Neural cell (in vitro differentiated cells): Measurements from ENCODE around the gene SMAP1. TPM values are rescaled to one million over a fixed set of nuclear protein-coding genes. Genes with fewer than 3 reads are reported as not detected.

ENCODE experiments used
- H2AFZ ChIP-seq: fragments of 200-600, 300-800 bp; sonication (generic), shearing (Covaris generic); 2 replicates; pipeline ENCODE4 v1.6.0; 2014; ENCODE audit warnings: low read depth, mild to moderate bottlenecking, antibody characterized with exemption, low read length, moderate library complexity
- H3F3A ChIP-seq: fragments of 200-600 bp; shearing (Covaris generic); 2 replicates; pipeline ENCODE4 v1.6.1; 2016; ENCODE audit warnings: mild to moderate bottlenecking, moderate library complexity, mixed read lengths, antibody characterized with exemption, low read length; ENCODE audit not compliant: insufficient read depth, poor library complexity, severe bottlenecking
- H3K27ac ChIP-seq: fragments of 200-600, 300-800 bp; sonication (generic), shearing (Covaris generic); 2 replicates; pipeline ENCODE4 v1.5.1; 2014; ENCODE audit warnings: mild to moderate bottlenecking, low read length, moderate library complexity
- H3K27me3 ChIP-seq: fragments of 300-800, 200-600 bp; sonication (generic), shearing (Covaris generic); 2 replicates; pipeline ENCODE4 v1.6.0; 2014; ENCODE audit warnings: mild to moderate bottlenecking, low read depth, low read length, moderate library complexity; ENCODE audit not compliant: insufficient read depth
- H3K36me3 ChIP-seq: fragments of 300-800, 200-600 bp; sonication (generic), shearing (Covaris generic); 2 replicates; pipeline ENCODE4 v1.5.1; 2014; ENCODE audit warnings: mild to moderate bottlenecking, antibody characterized with exemption, low read length, moderate library complexity; ENCODE audit not compliant: insufficient read depth
- H3K4me2 ChIP-seq: fragments of 300-800, 200-600 bp; sonication (generic), shearing (Covaris generic); 2 replicates; pipeline ENCODE4 v1.6.0; 2014; ENCODE audit warnings: mild to moderate bottlenecking, low read length
- H3K4me3 ChIP-seq: fragments of 300-800, 200-600 bp; sonication (generic), shearing (Covaris generic); 2 replicates; pipeline ENCODE4 v1.5.1; 2014; ENCODE audit warnings: mild to moderate bottlenecking, low read length, moderate library complexity
- H3K79me2 ChIP-seq: fragments of 200-600 bp; shearing (Covaris generic); replicated peaks from 2 replicates; pipeline ENCODE4 v1.6.0; 2014; ENCODE audit warnings: mild to moderate bottlenecking, low read length, moderate library complexity; ENCODE audit not compliant: insufficient read depth
- H3K9ac ChIP-seq: fragments of 300-800, 200-600 bp; sonication (generic), shearing (Covaris generic); 2 replicates; pipeline ENCODE4 v1.6.1; 2016; ENCODE audit warnings: mild to moderate bottlenecking, low read length, mixed read lengths
- H3K9me2 ChIP-seq: fragments of 200-600 bp; shearing (Covaris generic); 2 replicates; pipeline ENCODE4 v1.6.1; 2016; ENCODE audit warnings: mild to moderate bottlenecking, low read length, mixed read lengths; ENCODE audit not compliant: insufficient read depth
- H3K9me3 ChIP-seq: fragments of 200-600, 300-800 bp; sonication (generic), shearing (Covaris generic); 2 replicates; pipeline ENCODE4 v1.6.1; 2016; ENCODE audit warnings: mild to moderate bottlenecking, mixed run types, low read length, moderate library complexity, mixed read lengths
- H4K20me1 ChIP-seq: fragments of 200-600 bp; shearing (Covaris generic); 2 replicates; pipeline ENCODE4 v1.6.1; 2016; ENCODE audit warnings: mild to moderate bottlenecking, mixed run types; ENCODE audit not compliant: insufficient read depth
- EP300 ChIP-seq: fragments of 450-650 bp; conservative IDR thresholded peaks from 2 replicates; pipeline ENCODE4 v1.6.1; 2014; ENCODE audit warnings: antibody characterized with exemption, mild to moderate bottlenecking, moderate library complexity; ENCODE audit not compliant: poor library complexity, severe bottlenecking
- EZH2 ChIP-seq: fragments of 200-600, 300-800 bp; shearing (Covaris generic), sonication (generic); IDR thresholded peaks from 2 replicates; pipeline ENCODE4 v1.6.1; 2014; ENCODE audit warnings: antibody characterized with exemption, low read length, borderline replicate concordance, mild to moderate bottlenecking; ENCODE audit not compliant: insufficient read depth, poor library complexity, severe bottlenecking
- MXI1 ChIP-seq: fragments of 450-650 bp; conservative IDR thresholded peaks from 2 replicates; pipeline ENCODE4 v1.6.1; 2014; ENCODE audit warnings: antibody characterized with exemption, mild to moderate bottlenecking; ENCODE audit not compliant: poor library complexity, severe bottlenecking
- POLR2AphosphoS5 ChIP-seq: IDR thresholded peaks from 2 replicates; pipeline ENCODE4 v1.6.1; 2012
- RAD21 ChIP-seq: fragments of 450-650 bp; conservative IDR thresholded peaks from 2 replicates; pipeline ENCODE4 v1.6.1; 2014; ENCODE audit warnings: antibody characterized with exemption, mild to moderate bottlenecking, moderate library complexity
- SMC3 ChIP-seq: fragments of 450-650 bp; conservative IDR thresholded peaks from 2 replicates; pipeline ENCODE4 v1.6.1; 2014; ENCODE audit warnings: antibody characterized with exemption, mild to moderate bottlenecking, moderate library complexity; ENCODE audit not compliant: poor library complexity
- TAF1 ChIP-seq: IDR thresholded peaks from 2 replicates; pipeline ENCODE4 v1.6.1; 2012; ENCODE audit warnings: low read depth
- polyA plus RNA-seq: library from polyadenylated mRNA; depleted of rRNA; stranded (reverse); fragments of >200 nt; gene quantifications from 2 replicates; pipeline ENCODE4 v1.2.3, GENCODE V29; 2014
- TF ChIP-seq, protein P1 (sequence below): IDR thresholded peaks from 2 replicates; pipeline ENCODE4 v1.6.1; 2012; ENCODE audit warnings: borderline replicate concordance
- TF ChIP-seq, protein P2 (sequence below): fragments of 450-650 bp; IDR thresholded peaks from 2 replicates; pipeline ENCODE4 v1.5.1; 2014; ENCODE audit warnings: antibody characterized with exemption, mild to moderate bottlenecking, moderate library complexity; ENCODE audit not compliant: poor library complexity, severe bottlenecking

Gene SMAP1
- polyA plus RNA-seq, 1 donor from 2014 or later, result 43.7 TPM

DNA sequence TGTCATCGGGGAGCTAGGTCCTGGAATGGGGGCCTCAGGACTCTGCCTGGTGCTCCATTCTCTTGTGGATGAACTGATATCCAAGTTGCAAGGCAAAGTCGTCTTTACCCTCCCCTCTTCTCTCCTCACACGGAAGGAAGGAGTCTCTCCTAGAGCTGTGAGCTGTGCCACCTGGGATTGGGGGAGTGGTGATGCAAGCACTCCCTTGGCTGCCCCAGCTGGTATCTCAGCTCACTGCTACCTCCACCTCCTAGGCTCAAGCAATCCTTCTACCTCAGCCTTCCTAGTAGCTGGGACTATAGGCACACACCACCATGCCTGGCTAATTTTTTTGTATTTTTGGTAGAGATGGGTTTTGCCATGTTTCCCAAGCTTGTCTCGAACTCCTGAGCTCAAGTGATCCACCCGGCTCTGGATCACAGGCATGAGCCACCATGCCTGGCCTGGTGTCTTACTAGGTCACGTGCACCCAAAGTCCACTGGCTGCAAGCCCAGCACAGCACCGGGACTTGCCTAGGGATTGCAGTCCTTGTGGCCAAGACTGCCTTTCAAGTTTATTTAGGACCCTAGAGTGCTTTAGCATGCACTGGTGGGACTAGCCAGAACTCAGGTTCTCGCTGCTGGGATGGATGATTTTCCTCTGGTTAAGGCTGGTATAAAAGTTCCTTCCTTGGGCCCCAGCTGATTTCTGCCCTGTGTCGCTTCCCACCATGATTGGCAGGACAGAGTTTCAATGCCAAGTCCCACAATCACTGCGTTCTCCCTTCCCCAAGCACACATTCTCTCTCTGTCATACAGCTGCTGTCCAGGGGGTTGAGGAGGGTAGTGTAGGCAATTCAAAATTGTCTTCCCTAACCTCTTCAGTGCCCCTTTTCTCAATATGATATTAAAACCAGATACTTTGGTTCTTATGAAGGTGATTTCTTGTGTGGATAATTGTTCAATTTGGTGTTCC, 33.5 kb downstream of the SMAP1 start:
- Histone ChIP-seq H3K4me2 (no peak overlapping the region), H3K27ac (no peak overlapping the region), H4K20me1 (no peaks in the 10 kb centered on the region), H3K9me2 (no peaks in the 10 kb centered on the region), H3F3A (no peaks in the 10 kb centered on the region), H3K36me3 (no peaks in the 10 kb centered on the region), H3K79me2 (peaks cover 15% of the 10 kb centered on the region), H3K9ac (no peak overlapping the region), H3K4me3 (no peak overlapping the region), H2AFZ (no peak overlapping the region), H3K9me3 (no peaks in the 10 kb centered on the region), H3K27me3 (no peaks in the 10 kb centered on the region)
- TF ChIP-seq TAF1, result no peak
- TF ChIP-seq EZH2, result no peak
- no peak for TF ChIP-seq SMC3
- no peak for TF ChIP-seq MXI1
- TF ChIP-seq, protein P1, sequence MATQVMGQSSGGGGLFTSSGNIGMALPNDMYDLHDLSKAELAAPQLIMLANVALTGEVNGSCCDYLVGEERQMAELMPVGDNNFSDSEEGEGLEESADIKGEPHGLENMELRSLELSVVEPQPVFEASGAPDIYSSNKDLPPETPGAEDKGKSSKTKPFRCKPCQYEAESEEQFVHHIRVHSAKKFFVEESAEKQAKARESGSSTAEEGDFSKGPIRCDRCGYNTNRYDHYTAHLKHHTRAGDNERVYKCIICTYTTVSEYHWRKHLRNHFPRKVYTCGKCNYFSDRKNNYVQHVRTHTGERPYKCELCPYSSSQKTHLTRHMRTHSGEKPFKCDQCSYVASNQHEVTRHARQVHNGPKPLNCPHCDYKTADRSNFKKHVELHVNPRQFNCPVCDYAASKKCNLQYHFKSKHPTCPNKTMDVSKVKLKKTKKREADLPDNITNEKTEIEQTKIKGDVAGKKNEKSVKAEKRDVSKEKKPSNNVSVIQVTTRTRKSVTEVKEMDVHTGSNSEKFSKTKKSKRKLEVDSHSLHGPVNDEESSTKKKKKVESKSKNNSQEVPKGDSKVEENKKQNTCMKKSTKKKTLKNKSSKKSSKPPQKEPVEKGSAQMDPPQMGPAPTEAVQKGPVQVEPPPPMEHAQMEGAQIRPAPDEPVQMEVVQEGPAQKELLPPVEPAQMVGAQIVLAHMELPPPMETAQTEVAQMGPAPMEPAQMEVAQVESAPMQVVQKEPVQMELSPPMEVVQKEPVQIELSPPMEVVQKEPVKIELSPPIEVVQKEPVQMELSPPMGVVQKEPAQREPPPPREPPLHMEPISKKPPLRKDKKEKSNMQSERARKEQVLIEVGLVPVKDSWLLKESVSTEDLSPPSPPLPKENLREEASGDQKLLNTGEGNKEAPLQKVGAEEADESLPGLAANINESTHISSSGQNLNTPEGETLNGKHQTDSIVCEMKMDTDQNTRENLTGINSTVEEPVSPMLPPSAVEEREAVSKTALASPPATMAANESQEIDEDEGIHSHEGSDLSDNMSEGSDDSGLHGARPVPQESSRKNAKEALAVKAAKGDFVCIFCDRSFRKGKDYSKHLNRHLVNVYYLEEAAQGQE, result no peak
- TF ChIP-seq EP300, result no peak
- no peak for TF ChIP-seq POLR2AphosphoS5
- TF ChIP-seq, protein P2, sequence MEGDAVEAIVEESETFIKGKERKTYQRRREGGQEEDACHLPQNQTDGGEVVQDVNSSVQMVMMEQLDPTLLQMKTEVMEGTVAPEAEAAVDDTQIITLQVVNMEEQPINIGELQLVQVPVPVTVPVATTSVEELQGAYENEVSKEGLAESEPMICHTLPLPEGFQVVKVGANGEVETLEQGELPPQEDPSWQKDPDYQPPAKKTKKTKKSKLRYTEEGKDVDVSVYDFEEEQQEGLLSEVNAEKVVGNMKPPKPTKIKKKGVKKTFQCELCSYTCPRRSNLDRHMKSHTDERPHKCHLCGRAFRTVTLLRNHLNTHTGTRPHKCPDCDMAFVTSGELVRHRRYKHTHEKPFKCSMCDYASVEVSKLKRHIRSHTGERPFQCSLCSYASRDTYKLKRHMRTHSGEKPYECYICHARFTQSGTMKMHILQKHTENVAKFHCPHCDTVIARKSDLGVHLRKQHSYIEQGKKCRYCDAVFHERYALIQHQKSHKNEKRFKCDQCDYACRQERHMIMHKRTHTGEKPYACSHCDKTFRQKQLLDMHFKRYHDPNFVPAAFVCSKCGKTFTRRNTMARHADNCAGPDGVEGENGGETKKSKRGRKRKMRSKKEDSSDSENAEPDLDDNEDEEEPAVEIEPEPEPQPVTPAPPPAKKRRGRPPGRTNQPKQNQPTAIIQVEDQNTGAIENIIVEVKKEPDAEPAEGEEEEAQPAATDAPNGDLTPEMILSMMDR, result no peak
- no peak for TF ChIP-seq RAD21

DNA sequence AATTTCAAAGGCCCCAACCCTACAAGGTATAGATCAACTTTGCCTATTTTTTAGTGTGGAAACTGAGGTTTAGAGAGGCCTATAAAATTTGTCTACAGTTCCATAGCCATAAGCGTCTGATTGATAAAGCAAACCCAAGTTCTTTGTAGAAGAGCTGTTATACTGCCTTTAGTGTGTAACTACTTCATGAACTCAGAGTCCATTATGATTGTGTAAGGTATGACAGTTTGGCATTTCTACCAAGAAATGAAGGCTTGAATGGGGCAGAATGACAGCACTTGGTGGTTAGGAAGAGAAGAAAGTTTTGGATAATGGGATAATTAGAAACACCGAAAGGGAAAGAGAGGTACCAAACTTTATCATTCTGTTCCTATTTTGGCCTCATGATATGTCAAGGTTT, 38.1 kb downstream of the SMAP1 start:
- Histone ChIP-seq H3K4me3 (no peak overlapping the region), H3K27ac (no peak overlapping the region), H3K79me2 (peaks cover 14% of the 10 kb centered on the region), H3K4me2 (no peak overlapping the region), H3K27me3 (no peaks in the 10 kb centered on the region), H4K20me1 (no peaks in the 10 kb centered on the region), H3K36me3 (no peaks in the 10 kb centered on the region), H3K9ac (no peak overlapping the region), H3K9me2 (no peaks in the 10 kb centered on the region), H2AFZ (no peak overlapping the region), H3F3A (no peaks in the 10 kb centered on the region), H3K9me3 (no peaks in the 10 kb centered on the region)
- TF ChIP-seq EZH2 (no peak), MXI1 (no peak), EP300 (no peak), RAD21 (no peak), TAF1 (no peak)
